ENCODE measurements around the gene SLC37A3. TPM values are rescaled to one million over a fixed set of nuclear protein-coding genes. Genes with fewer than 3 reads are reported as not detected.
A peak's percentile ranks its signal among the peaks of the same experiment; 100 is the strongest.
"Not testable (repeated sequence)": the region's sequence is repeated elsewhere in the genome, so short reads cannot be mapped to it uniquely, and the experiment has no call there.

The SLC37A3 gene
- total and polyA plus RNA-seq, 2 donors from 2014 or later = 19.5 to 50.3 TPM

- DNase-seq = no peak
- intact Hi-C loops (cut with DNase I) = no loop called here
- H3K36me3 ChIP-seq (ENCODE audit: control insufficient read depth in 2 of 3, insufficient read depth in 3 of 3, low read length in 3 of 3) = peaks cover 0 to 14% (median 10%) of the 10 kb centered on the region in 3 donors
- no peaks in the 10 kb centered on the region for H3K27me3 ChIP-seq (ENCODE audit: control insufficient read depth, insufficient read depth, low read length)
- H3K4me3 ChIP-seq (ENCODE audit: low read length in 3 of 3) = no peak overlapping the region
- no peak for FAIRE-seq
- no peak overlapping the region for H3K9ac ChIP-seq (ENCODE audit: low read length in 3 of 3)
- no peak overlapping the region for H3K27ac ChIP-seq (ENCODE audit: low read depth in 2 of 2, low read length in 2 of 2)
- no peak for TF ChIP-seq CTCF (IDR thresholded peaks at IDR 0.05; ENCODE audit: borderline replicate concordance, extremely low read depth, insufficient read depth)
- no peaks in the 10 kb centered on the region for H3K4me1 ChIP-seq (ENCODE audit: control insufficient read depth in 2 of 3, insufficient read depth in 2 of 3, low read depth in 1 of 3, low read length in 3 of 3)
- no peaks in the 10 kb centered on the region for H3K9me3 ChIP-seq (ENCODE audit: control insufficient read depth in 2 of 3, insufficient read depth in 1 of 3, low read length in 3 of 3)
Measured at GRCh38 chr7:140347218-140347617, 51.1 kb downstream of the SLC37A3 start.

- no peaks in the 10 kb centered on the region for H3K27me3 ChIP-seq (ENCODE audit: control insufficient read depth, insufficient read depth, low read length)
- intact Hi-C loops (cut with DNase I) = no loop called here
- peaks cover 0 to 10% (median 0%) of the 10 kb centered on the region in 3 donors for H3K36me3 ChIP-seq (ENCODE audit: control insufficient read depth in 2 of 3, insufficient read depth in 3 of 3, low read length in 3 of 3)
- no peak for TF ChIP-seq CTCF (IDR thresholded peaks at IDR 0.05; ENCODE audit: borderline replicate concordance, extremely low read depth, insufficient read depth)
- no peak overlapping the region for H3K4me3 ChIP-seq (ENCODE audit: low read length in 3 of 3)
- H3K9ac ChIP-seq (ENCODE audit: low read length in 3 of 3) = no peak overlapping the region
- H3K9me3 ChIP-seq (ENCODE audit: control insufficient read depth in 2 of 3, insufficient read depth in 1 of 3, low read length in 3 of 3) = no peaks in the 10 kb centered on the region
- FAIRE-seq = no peak
- no peak for DNase-seq
- H3K27ac ChIP-seq (ENCODE audit: low read depth in 2 of 2, low read length in 2 of 2) = no peak overlapping the region
- H3K4me1 ChIP-seq (ENCODE audit: control insufficient read depth in 2 of 3, insufficient read depth in 2 of 3, low read depth in 1 of 3, low read length in 3 of 3) = no peaks in the 10 kb centered on the region
Measured at GRCh38 chr7:140345426-140345825, 52.9 kb downstream of the SLC37A3 start.

- Histone ChIP-seq H3K27ac (ENCODE audit: low read depth in 2 of 2, low read length in 2 of 2) (no peak overlapping the region), H3K9me3 (ENCODE audit: control insufficient read depth in 2 of 3, insufficient read depth in 1 of 3, low read length in 3 of 3) (no peaks in the 10 kb centered on the region), H3K4me3 (ENCODE audit: low read length in 3 of 3) (no peak overlapping the region), H3K4me1 (ENCODE audit: control insufficient read depth in 2 of 3, insufficient read depth in 2 of 3, low read depth in 1 of 3, low read length in 3 of 3) (no peaks in the 10 kb centered on the region), H3K27me3 (ENCODE audit: control insufficient read depth, insufficient read depth, low read length) (no peaks in the 10 kb centered on the region), H3K9ac (ENCODE audit: low read length in 3 of 3) (no peak overlapping the region), H3K36me3 (ENCODE audit: control insufficient read depth in 2 of 3, insufficient read depth in 3 of 3, low read length in 3 of 3) (peaks cover 0 to 7% (median 0%) of the 10 kb centered on the region in 3 donors)
- FAIRE-seq (no peak), DNase-seq (peak in 4 of 5 donors; percentile 44 to 72 (median 53))
- peak; percentile 48 for TF ChIP-seq CTCF (IDR thresholded peaks at IDR 0.05; ENCODE audit: borderline replicate concordance, extremely low read depth, insufficient read depth)
- intact Hi-C loops (cut with DNase I) = no loop called here
Measured at GRCh38 chr7:140342727-140343514, 55.4 kb downstream of the SLC37A3 start.

GRCh38 chr7:140338959-140339358 lies 59.4 kb downstream of the SLC37A3 start:
- DNase-seq; H3K27me3 ChIP-seq (ENCODE audit: control insufficient read depth, insufficient read depth, low read length); H3K27ac ChIP-seq (ENCODE audit: low read depth in 2 of 2, low read length in 2 of 2); H3K9me3 ChIP-seq (ENCODE audit: control insufficient read depth in 2 of 3, insufficient read depth in 1 of 3, low read length in 3 of 3); H3K4me3 ChIP-seq (ENCODE audit: low read length in 3 of 3); H3K9ac ChIP-seq (ENCODE audit: low read length in 3 of 3); H3K4me1 ChIP-seq (ENCODE audit: control insufficient read depth in 2 of 3, insufficient read depth in 2 of 3, low read depth in 1 of 3, low read length in 3 of 3); FAIRE-seq; intact Hi-C loops (cut with DNase I): not testable (repeated sequence)
- H3K36me3 ChIP-seq (ENCODE audit: control insufficient read depth in 2 of 3, insufficient read depth in 3 of 3, low read length in 3 of 3) = peaks cover 2 to 11% (median 7%) of the 10 kb centered on the region in 3 donors
